ENCODE results near the gene TMC2.
A peak's percentile ranks its signal among the peaks of the same experiment; 100 is the strongest.
"Not testable (repeated sequence)": the region's sequence is repeated elsewhere in the genome, so short reads cannot be mapped to it uniquely, and the experiment has no call there.

The TMC2 gene

GRCh38 chr20:2519115-2519809 lies 17.1 kb upstream of the TMC2 start:
- no peak for DNase-seq (ENCODE audit: low spot score)
- TF ChIP-seq, protein P1, sequence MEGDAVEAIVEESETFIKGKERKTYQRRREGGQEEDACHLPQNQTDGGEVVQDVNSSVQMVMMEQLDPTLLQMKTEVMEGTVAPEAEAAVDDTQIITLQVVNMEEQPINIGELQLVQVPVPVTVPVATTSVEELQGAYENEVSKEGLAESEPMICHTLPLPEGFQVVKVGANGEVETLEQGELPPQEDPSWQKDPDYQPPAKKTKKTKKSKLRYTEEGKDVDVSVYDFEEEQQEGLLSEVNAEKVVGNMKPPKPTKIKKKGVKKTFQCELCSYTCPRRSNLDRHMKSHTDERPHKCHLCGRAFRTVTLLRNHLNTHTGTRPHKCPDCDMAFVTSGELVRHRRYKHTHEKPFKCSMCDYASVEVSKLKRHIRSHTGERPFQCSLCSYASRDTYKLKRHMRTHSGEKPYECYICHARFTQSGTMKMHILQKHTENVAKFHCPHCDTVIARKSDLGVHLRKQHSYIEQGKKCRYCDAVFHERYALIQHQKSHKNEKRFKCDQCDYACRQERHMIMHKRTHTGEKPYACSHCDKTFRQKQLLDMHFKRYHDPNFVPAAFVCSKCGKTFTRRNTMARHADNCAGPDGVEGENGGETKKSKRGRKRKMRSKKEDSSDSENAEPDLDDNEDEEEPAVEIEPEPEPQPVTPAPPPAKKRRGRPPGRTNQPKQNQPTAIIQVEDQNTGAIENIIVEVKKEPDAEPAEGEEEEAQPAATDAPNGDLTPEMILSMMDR (IDR thresholded peaks at IDR 0.05; ENCODE audit: borderline replicate concordance, control extremely low read depth, extremely low read depth, insufficient read depth, missing control alignments), result no peak
- in situ Hi-C loops (cut with MboI; ENCODE audit: low sequenced_read_pairs, unreplicated experiment), result no loop called here

GRCh38 chr20:2520617-2521016 lies 15.8 kb upstream of the TMC2 start:
- no peak for DNase-seq (ENCODE audit: low spot score)
- in situ Hi-C loops (cut with MboI; ENCODE audit: low sequenced_read_pairs, unreplicated experiment), result no loop called here
- TF ChIP-seq, protein P1 (IDR thresholded peaks at IDR 0.05; ENCODE audit: borderline replicate concordance, control extremely low read depth, extremely low read depth, insufficient read depth, missing control alignments), result no peak

DNA sequence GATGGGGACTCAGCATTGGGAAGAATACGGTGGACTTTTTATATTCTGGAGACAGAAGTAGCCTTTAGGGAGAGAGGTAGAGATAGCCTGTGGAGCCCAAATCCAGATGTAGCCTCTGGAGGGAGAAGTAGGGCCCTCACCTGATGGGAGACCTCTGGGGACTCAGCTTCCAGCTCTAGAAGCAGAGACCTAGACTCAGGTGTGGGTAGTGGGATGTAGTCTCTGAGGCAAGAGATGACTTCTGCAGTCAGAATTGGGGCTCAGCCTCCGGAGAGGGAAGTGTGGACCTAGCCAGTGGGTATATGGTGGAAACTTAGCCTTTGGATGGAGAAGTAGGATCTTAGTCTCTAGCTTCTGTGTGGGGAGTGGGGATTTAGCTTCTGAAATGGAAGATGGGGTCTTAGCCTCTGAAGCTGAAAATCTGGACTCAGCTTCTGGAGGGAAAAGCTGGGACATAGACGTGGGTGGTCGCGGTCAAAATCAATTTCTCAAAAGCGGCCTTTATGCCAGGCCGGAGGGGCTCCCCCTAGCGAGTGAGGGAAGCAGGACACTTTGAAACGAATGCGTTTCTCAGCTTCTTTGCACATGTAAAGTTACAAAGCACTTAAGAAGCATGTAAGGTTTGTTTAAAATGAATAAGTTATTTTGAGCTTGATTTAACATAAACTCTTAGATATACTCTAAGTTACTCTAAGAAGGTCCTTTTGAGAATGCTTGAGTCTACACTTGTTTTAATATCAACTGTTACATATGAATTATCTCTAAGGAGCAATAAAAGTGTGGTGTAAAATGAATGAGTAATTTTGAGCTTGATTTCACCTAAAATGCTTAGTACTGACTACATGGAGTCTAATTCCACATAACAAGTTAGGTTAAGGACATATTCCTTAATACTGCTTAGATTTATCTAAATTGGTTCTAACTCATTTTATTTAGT lies 14.7 kb upstream of the TMC2 start:
- TF ChIP-seq, protein P1 (IDR thresholded peaks at IDR 0.05; ENCODE audit: borderline replicate concordance, control extremely low read depth, extremely low read depth, insufficient read depth, missing control alignments), result peak; percentile 90
- in situ Hi-C loops (cut with MboI; ENCODE audit: low sequenced_read_pairs, unreplicated experiment), result no loop called here
- no peak for DNase-seq (ENCODE audit: low spot score)

GRCh38 chr20:2522826-2523429 lies 13.4 kb upstream of the TMC2 start:
- DNase-seq (ENCODE audit: low spot score); in situ Hi-C loops (cut with MboI; ENCODE audit: low sequenced_read_pairs, unreplicated experiment): not testable (repeated sequence)

- TF ChIP-seq, protein P1 (IDR thresholded peaks at IDR 0.05; ENCODE audit: borderline replicate concordance, control extremely low read depth, extremely low read depth, insufficient read depth, missing control alignments), result peak; percentile 97
- in situ Hi-C loops (cut with MboI; ENCODE audit: low sequenced_read_pairs, unreplicated experiment), result no loop called here
- DNase-seq (ENCODE audit: low spot score), result peak; percentile 90
Measured at GRCh38 chr20:2523919-2524708, 12.3 kb upstream of the TMC2 start.

DNA sequence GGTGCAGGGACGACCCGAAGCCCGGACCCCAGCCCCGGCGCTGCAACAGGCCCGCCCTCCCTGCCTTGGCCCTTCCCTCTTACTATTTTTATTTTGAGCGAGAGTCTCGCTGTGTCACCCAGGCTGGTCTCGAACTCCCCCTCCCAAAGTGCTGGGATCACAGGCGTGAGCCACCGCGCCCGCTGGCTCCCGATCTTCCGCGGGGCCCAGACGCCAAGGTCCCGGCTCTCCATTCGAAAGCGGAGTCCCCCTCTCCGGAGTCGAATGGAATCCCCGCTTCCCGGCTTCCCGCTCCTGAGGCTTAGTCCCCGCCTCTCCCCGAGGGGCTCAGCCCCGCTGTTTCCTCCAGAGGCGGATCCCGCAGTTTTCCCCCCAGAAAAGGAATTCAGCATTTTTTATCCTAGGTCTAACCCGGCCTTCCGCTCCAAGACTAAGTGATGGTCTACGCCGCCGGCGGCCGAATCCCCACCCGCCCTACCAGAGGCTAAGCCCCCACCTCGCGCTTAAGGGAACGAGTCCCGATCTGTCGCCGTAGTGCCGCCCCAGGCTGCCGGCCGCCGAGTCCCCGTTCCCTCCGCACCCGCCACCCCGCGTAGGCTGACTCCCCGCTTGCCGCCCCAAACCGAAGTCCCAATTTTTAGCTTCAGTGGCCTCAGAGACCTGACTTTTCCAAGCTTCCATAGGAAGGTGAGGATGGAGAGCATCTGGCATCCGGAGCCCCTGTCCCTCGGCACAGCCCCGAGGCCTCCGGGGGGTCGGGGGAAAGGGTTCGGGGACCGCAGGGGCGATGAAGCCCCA lies 11.5 kb upstream of the TMC2 start:
- TF ChIP-seq, protein P1 (IDR thresholded peaks at IDR 0.05; ENCODE audit: borderline replicate concordance, control extremely low read depth, extremely low read depth, insufficient read depth, missing control alignments), result no peak
- peak; percentile 68 for DNase-seq (ENCODE audit: low spot score)
- in situ Hi-C loops (cut with MboI; ENCODE audit: low sequenced_read_pairs, unreplicated experiment), result no loop called here

- DNase-seq (ENCODE audit: low spot score); in situ Hi-C loops (cut with MboI; ENCODE audit: low sequenced_read_pairs, unreplicated experiment): not testable (repeated sequence)
Measured at GRCh38 chr20:2526218-2526583, 10.2 kb upstream of the TMC2 start.

Measured in GM13976 (cell line).